ENCODE results near the gene KCNQ5.
"Not testable (repeated sequence)": the region's sequence is repeated elsewhere in the genome, so short reads cannot be mapped to it uniquely, and the experiment has no call there.

KCNQ5 gene

DNA sequence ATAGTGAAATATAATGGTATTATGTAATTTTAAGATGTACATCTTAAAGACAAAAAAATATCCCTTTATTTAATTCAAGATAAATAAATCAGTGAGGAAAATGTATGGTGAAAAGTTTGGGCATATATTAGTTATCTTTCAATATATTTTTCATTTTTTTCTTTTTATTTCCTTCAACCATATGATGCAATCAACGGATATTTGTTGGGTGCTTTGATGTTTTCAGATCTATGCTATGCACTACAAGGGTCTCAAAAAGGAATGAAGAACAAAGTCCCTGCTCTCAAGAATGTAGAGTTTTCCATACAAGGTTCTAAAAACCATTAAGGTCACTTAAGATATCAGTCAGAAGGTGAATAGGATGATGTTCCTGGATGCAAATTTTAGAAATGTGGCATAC, 345.5 kb downstream of the KCNQ5 start:
- Histone ChIP-seq H3K4me1 (ENCODE audit: control insufficient read depth, insufficient read depth, low read length) (peaks cover 26% of the 10 kb centered on the region), H3K9ac (ENCODE audit: low read depth, low read length) (no peak overlapping the region)

DNA sequence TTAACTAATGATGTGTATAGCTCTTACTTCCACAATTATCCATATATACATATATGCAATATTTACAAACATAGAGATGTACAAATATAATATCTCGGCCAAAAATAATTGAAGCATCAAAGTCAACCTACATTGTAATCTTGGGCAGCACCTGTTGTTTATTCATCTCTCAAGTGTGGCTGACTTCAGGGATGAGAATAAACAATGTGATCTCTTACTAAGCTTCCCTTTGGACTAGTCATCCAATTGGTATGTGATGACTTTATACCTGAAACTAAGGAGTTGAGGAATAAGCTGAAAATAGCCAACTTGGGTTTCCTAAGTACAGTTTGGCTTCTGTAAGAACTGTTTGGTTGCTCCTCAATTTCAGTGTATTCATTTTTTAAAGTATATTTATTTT, 346.8 kb downstream of the KCNQ5 start:
- Histone ChIP-seq H3K4me3 (ENCODE audit: low read length) (no peak overlapping the region), H3K4me1 (ENCODE audit: control insufficient read depth, insufficient read depth, low read length) (peaks cover 23% of the 10 kb centered on the region), H3K27me3 (ENCODE audit: control insufficient read depth, insufficient read depth, low read length) (no peaks in the 10 kb centered on the region), H3K36me3 (ENCODE audit: insufficient read depth, low read length) (no peaks in the 10 kb centered on the region), H3K9me3 (replicated peaks; ENCODE audit: low read length) (no peaks in the 10 kb centered on the region), H3K9ac (ENCODE audit: low read depth, low read length) (no peak overlapping the region), H3K4me2 (ENCODE audit: low read length) (no peak overlapping the region)

More for the DNA sequence above, 345.5 kb downstream of the KCNQ5 start:
- Histone ChIP-seq H3K4me3 (ENCODE audit: low read length) (no peak overlapping the region), H3K4me2 (ENCODE audit: low read length) (no peak overlapping the region), H3K27me3 (ENCODE audit: control insufficient read depth, insufficient read depth, low read length) (no peaks in the 10 kb centered on the region), H3K9me3 (replicated peaks; ENCODE audit: low read length) (no peaks in the 10 kb centered on the region), H3K36me3 (ENCODE audit: insufficient read depth, low read length) (no peaks in the 10 kb centered on the region)

DNA sequence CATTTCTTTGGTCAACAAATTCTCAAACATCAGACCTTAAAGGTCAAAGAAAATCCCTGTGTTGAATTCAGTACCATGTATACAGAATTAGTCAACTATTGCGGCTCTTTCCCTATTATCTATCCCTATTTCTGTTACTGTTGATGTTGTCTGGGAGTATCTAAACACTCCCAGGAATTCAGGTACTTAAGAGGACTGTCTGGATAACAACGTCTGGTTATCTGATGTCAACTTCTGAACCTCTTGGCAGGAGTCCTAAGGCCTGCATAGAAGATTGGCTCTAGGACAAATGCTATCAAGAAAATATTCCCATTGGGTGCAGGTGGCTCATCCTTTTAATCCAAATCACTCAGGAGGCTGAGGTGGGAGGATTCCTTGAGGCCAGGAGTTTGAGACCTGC, 347.8 kb downstream of the KCNQ5 start:
- Histone ChIP-seq H3K36me3 (ENCODE audit: insufficient read depth, low read length) (no peaks in the 10 kb centered on the region), H3K9ac (ENCODE audit: low read depth, low read length) (no peak overlapping the region), H3K27me3 (ENCODE audit: control insufficient read depth, insufficient read depth, low read length) (no peaks in the 10 kb centered on the region), H3K4me1 (ENCODE audit: control insufficient read depth, insufficient read depth, low read length) (peaks cover 18% of the 10 kb centered on the region), H3K4me3 (ENCODE audit: low read length) (no peak overlapping the region), H3K9me3 (replicated peaks; ENCODE audit: low read length) (no peaks in the 10 kb centered on the region), H3K4me2 (ENCODE audit: low read length) (no peak overlapping the region)

DNA sequence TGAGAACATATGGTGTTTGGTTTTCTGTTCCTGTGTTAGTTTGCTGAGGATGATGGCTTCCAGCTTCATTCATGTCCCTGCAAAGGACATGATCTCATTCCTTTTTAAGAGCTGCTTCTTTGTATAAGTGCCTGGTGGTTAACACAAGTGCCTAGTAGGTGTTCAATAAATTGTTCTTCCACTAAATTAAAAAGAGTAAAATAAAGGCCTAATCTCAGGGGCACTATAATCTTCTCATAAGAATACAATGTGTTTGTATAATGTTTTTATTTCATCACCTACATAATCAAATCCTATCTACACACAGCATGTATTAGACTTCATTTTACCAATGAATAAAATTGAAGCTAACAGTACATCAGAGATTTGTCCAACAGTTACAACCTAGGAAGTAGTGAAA, 350.7 kb downstream of the KCNQ5 start:
- no peaks in the 10 kb centered on the region for H3K36me3 ChIP-seq (ENCODE audit: insufficient read depth, low read length)
- H3K9ac ChIP-seq (ENCODE audit: low read depth, low read length): no peak overlapping the region
- H3K9me3 ChIP-seq (replicated peaks; ENCODE audit: low read length): no peaks in the 10 kb centered on the region
- H3K4me2 ChIP-seq (ENCODE audit: low read length): no peak overlapping the region
- peaks cover 9% of the 10 kb centered on the region for H3K4me1 ChIP-seq (ENCODE audit: control insufficient read depth, insufficient read depth, low read length)
- H3K27me3 ChIP-seq (ENCODE audit: control insufficient read depth, insufficient read depth, low read length): no peaks in the 10 kb centered on the region
- no peak overlapping the region for H3K4me3 ChIP-seq (ENCODE audit: low read length)

DNA sequence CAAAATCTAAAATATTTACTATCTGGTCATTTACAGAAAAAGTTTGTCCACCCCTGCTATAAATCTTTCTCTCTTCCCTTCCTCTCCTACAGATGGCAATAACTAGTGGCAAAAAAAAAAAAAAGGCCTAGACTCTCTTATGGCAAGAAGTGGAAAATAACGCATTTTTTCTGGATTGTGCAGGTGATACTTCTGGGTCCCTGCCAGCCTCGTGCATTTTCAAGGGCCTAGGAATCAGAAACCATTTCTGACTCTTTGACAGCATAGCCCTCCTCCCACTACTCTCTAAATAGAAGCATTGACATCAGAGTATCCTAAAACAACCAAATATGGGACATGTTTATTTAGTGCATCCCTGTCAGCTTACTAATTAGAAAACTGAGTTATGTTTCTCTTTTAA, 352.4 kb downstream of the KCNQ5 start:
- no peak overlapping the region for H3K4me3 ChIP-seq (ENCODE audit: low read length)
- no peak overlapping the region for H3K4me2 ChIP-seq (ENCODE audit: low read length)
- no peaks in the 10 kb centered on the region for H3K9me3 ChIP-seq (replicated peaks; ENCODE audit: low read length)
- H3K4me1 ChIP-seq (ENCODE audit: control insufficient read depth, insufficient read depth, low read length): peaks cover under 1% of the 10 kb centered on the region
- no peaks in the 10 kb centered on the region for H3K27me3 ChIP-seq (ENCODE audit: control insufficient read depth, insufficient read depth, low read length)
- H3K36me3 ChIP-seq (ENCODE audit: insufficient read depth, low read length): no peaks in the 10 kb centered on the region
- H3K9ac ChIP-seq (ENCODE audit: low read depth, low read length): no peak overlapping the region

DNA sequence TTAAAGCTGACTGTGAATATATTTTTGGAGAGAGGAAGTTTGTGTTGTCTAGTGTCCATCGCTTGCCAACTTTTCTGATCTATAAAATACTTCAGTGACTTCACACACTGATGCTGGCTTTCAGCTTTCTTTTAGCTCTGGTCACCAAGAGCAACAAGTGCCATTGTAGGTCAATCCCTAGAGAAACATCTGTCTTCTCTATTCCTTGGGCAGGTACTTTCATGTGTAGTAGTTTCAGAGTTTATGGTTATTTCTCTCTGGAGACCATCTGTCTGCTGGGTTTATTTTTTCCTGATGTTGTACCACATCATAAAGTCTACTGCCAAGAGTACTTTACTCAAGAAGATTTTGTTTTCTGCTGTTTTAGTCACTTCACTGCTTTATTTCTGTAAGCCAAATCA, 353.5 kb downstream of the KCNQ5 start:
- Histone ChIP-seq H3K9ac (ENCODE audit: low read depth, low read length) (no peak overlapping the region), H3K4me2 (ENCODE audit: low read length) (no peak overlapping the region), H3K4me3 (ENCODE audit: low read length) (no peak overlapping the region), H3K9me3 (replicated peaks; ENCODE audit: low read length) (no peaks in the 10 kb centered on the region), H3K36me3 (ENCODE audit: insufficient read depth, low read length) (no peaks in the 10 kb centered on the region), H3K4me1 (ENCODE audit: control insufficient read depth, insufficient read depth, low read length) (no peaks in the 10 kb centered on the region), H3K27me3 (ENCODE audit: control insufficient read depth, insufficient read depth, low read length) (no peaks in the 10 kb centered on the region)

DNA sequence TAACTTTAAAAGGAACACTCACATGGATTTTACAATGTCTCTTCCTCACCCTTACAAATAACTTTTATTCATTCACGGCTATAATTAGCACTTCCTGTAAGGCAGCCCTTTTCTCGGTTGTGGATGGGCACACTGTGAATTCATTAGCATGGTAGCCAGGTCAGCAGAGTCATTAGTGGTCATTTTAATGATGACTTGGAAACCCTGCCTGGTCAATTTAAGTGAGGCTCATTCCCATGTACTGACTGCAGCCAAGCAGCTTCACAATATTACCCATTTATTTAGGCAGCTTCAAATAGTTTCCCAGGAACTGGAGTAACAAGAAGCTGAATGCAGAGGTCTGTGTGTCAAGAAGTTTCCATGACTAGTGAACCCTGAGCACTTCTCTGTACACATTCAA, 354.6 kb downstream of the KCNQ5 start:
- Histone ChIP-seq H3K27me3 (ENCODE audit: control insufficient read depth, insufficient read depth, low read length) (no peaks in the 10 kb centered on the region), H3K4me1 (ENCODE audit: control insufficient read depth, insufficient read depth, low read length) (no peaks in the 10 kb centered on the region), H3K36me3 (ENCODE audit: insufficient read depth, low read length) (no peaks in the 10 kb centered on the region), H3K4me3 (ENCODE audit: low read length) (no peak overlapping the region), H3K4me2 (ENCODE audit: low read length) (no peak overlapping the region), H3K9ac (ENCODE audit: low read depth, low read length) (no peak overlapping the region), H3K9me3 (replicated peaks; ENCODE audit: low read length) (no peaks in the 10 kb centered on the region)

DNA sequence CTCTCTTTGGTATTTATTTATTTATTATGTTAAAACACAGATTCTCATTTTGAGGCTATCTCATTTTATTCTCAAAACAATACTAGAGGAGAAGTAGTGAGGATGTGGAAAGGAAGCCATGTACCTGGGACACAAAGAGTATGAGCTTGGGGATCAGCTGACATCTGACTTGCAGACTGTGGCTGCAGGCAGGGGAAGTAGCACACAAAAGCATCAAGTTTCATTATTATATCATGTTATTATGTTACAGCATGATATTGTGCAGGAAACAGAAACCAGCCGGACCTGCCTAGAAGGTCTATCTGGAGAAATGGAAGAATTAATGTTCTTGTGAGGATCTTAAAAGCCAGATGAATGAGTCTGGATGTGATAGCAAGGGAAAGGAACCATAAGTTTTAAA, 355.2 kb downstream of the KCNQ5 start:
- Histone ChIP-seq H3K4me1 (ENCODE audit: control insufficient read depth, insufficient read depth, low read length) (no peaks in the 10 kb centered on the region), H3K9ac (ENCODE audit: low read depth, low read length) (no peak overlapping the region), H3K9me3 (replicated peaks; ENCODE audit: low read length) (no peaks in the 10 kb centered on the region), H3K36me3 (ENCODE audit: insufficient read depth, low read length) (no peaks in the 10 kb centered on the region), H3K4me3 (ENCODE audit: low read length) (no peak overlapping the region), H3K4me2 (ENCODE audit: low read length) (no peak overlapping the region), H3K27me3 (ENCODE audit: control insufficient read depth, insufficient read depth, low read length) (no peaks in the 10 kb centered on the region)

DNA sequence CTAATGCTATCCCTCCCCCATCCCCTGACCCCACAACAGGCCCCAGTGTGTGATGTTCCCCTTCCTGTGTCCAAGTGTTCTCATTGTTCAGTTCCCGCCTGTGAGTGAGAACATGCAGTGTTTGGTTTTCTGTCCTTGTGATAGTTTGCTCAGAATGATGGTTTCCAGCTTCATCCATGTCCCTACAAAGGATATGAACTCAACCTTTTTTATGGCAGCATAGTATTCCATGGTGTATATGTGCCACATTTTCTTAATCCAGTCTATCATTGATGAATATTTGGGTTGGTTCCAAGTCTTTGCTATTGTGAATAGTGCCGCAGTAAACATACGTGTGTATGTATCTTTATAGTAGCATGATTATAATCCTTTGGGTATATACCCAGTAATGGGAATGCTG, 356.9 kb downstream of the KCNQ5 start:
- not testable (repeated sequence) for H3K36me3 ChIP-seq (ENCODE audit: insufficient read depth, low read length); H3K4me1 ChIP-seq (ENCODE audit: control insufficient read depth, insufficient read depth, low read length); H3K27me3 ChIP-seq (ENCODE audit: control insufficient read depth, insufficient read depth, low read length); H3K9me3 ChIP-seq (replicated peaks; ENCODE audit: low read length); H3K4me2 ChIP-seq (ENCODE audit: low read length); H3K4me3 ChIP-seq (ENCODE audit: low read length); H3K9ac ChIP-seq (ENCODE audit: low read depth, low read length)

DNA sequence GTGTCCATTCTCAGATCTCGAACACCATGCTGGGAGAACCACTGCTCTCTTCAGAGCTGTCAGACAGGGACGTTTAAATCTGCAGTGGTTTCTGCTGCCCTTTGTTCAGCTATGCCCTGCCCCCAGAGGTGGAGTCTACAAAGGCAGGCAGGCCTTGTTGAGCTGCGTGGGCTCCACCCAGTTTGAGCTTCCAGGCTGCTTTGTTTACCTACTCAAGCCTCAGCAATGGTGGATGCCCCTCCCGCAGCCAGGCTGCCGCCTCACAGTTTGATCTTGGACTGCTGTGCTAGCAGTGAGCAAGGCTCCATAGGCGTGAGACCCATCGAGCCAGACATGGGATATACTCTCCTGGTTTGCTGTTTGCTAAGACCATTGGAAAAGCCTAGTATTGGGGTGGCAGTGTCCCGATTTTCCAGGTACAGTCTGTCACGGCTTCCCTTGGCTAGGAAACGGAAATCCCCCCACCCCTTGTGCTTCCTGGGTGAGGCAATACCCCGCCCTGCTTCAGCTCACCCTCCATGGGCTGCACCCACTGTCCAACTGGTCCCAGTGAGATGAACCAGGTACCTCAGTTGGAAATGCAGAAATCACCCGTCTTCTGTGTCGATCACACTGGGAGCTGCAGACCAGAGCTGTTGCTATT, 362.4 kb downstream of the KCNQ5 start:
- H3K36me3 ChIP-seq (ENCODE audit: insufficient read depth, low read length); H3K4me3 ChIP-seq (ENCODE audit: low read length); H3K4me2 ChIP-seq (ENCODE audit: low read length); H3K9ac ChIP-seq (ENCODE audit: low read depth, low read length); H3K4me1 ChIP-seq (ENCODE audit: control insufficient read depth, insufficient read depth, low read length); H3K9me3 ChIP-seq (replicated peaks; ENCODE audit: low read length); H3K27me3 ChIP-seq (ENCODE audit: control insufficient read depth, insufficient read depth, low read length): not testable (repeated sequence)

DNA sequence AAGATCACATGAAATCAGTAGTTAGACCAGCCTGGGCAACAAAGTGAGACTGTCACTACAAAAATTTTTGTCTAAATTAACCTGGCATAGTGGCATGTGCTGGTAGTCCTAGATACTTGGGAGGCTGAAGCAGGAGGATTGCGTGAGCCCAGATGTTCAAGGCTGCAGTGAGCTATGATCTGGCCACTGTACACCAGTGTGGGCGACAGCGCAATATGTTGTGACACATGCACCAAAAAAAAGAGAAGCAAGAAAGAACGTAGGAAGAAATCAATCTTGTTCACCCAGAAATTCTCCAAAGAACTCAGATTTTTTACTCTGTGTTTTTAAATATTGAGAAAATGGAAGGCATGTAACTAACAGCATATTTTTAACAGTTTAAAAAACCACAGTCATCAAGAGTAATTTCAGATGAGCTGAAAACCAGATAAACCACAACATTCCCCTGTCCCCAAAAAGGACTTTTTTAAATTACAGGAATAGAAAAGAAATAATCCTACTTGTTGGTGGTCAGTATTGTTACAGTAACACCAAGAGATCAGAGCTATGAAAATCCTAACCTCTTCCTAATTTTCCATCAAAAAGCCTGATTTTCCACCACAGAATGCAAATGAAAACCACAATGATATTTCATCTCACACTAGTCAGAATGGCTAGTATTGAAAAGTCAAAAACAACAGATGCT, 363.3 kb downstream of the KCNQ5 start:
- H3K27me3 ChIP-seq (ENCODE audit: control insufficient read depth, insufficient read depth, low read length): no peaks in the 10 kb centered on the region
- no peaks in the 10 kb centered on the region for H3K36me3 ChIP-seq (ENCODE audit: insufficient read depth, low read length)
- no peak overlapping the region for H3K4me2 ChIP-seq (ENCODE audit: low read length)
- H3K9me3 ChIP-seq (replicated peaks; ENCODE audit: low read length): no peaks in the 10 kb centered on the region
- H3K4me1 ChIP-seq (ENCODE audit: control insufficient read depth, insufficient read depth, low read length): no peaks in the 10 kb centered on the region
- no peak overlapping the region for H3K9ac ChIP-seq (ENCODE audit: low read depth, low read length)
- no peak overlapping the region for H3K4me3 ChIP-seq (ENCODE audit: low read length)

DNA sequence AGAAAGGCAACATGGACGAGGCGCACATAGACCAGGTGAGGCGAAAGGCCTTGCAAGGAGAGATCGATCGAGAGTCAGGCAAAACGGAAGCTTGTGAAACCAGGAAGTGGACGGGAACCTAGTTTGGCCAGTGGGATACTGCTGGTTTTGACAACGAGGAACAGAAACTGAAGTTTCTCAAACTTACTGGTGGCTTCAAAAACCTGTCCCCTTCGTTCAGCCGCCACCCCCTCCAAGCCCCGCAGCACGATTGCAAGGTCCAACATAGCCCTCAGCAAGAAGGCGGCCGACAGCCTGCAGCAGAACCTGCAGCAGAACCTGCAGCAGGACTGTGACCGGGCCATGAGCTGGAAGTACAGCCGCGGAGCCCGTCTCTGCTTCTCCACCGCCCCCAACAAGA, 365.4 kb downstream of the KCNQ5 start:
- H3K9me3 ChIP-seq (replicated peaks; ENCODE audit: low read length): no peaks in the 10 kb centered on the region
- no peaks in the 10 kb centered on the region for H3K27me3 ChIP-seq (ENCODE audit: control insufficient read depth, insufficient read depth, low read length)
- H3K36me3 ChIP-seq (ENCODE audit: insufficient read depth, low read length): no peaks in the 10 kb centered on the region
- no peak overlapping the region for H3K4me2 ChIP-seq (ENCODE audit: low read length)
- H3K9ac ChIP-seq (ENCODE audit: low read depth, low read length): no peak overlapping the region
- H3K4me3 ChIP-seq (ENCODE audit: low read length): no peak overlapping the region
- H3K4me1 ChIP-seq (ENCODE audit: control insufficient read depth, insufficient read depth, low read length): no peaks in the 10 kb centered on the region
